ENCODE data around the gene TRPM3.

Gene TRPM3

GRCh38 chr9:70801181-70801829 is 320.1 kb downstream of the TRPM3 start:
- Histone ChIP-seq H3K9ac (no peak overlapping the region), H4K20me1 (no peaks in the 10 kb centered on the region), H3K27ac (no peak overlapping the region), H3K4me3 (no peak overlapping the region), H3K27me3 (no peaks in the 10 kb centered on the region), H3K9me3 (no peaks in the 10 kb centered on the region), H3K4me1 (no peaks in the 10 kb centered on the region), H3K36me3 (no peaks in the 10 kb centered on the region), H3K4me2 (no peak overlapping the region)
- TF ChIP-seq Cebpa-rat (IDR thresholded peaks at IDR 0.05), result no peak

GRCh38 chr9:70798018-70798417 is 323.4 kb downstream of the TRPM3 start:
- TF ChIP-seq Cebpa-rat (IDR thresholded peaks at IDR 0.05), result no peak
- H3K4me1 ChIP-seq, result no peaks in the 10 kb centered on the region
- H4K20me1 ChIP-seq, result no peaks in the 10 kb centered on the region
- H3K27ac ChIP-seq, result no peak overlapping the region
- no peaks in the 10 kb centered on the region for H3K9me3 ChIP-seq
- no peak overlapping the region for H3K4me2 ChIP-seq
- H3K36me3 ChIP-seq, result no peaks in the 10 kb centered on the region
- no peak overlapping the region for H3K4me3 ChIP-seq
- no peaks in the 10 kb centered on the region for H3K27me3 ChIP-seq
- no peak overlapping the region for H3K9ac ChIP-seq

GRCh38 chr9:70795841-70796240 is 325.6 kb downstream of the TRPM3 start:
- Histone ChIP-seq H3K27me3 (no peaks in the 10 kb centered on the region), H3K4me3 (no peak overlapping the region), H3K4me1 (no peaks in the 10 kb centered on the region), H4K20me1 (no peaks in the 10 kb centered on the region), H3K9me3 (no peaks in the 10 kb centered on the region), H3K9ac (no peak overlapping the region), H3K36me3 (no peaks in the 10 kb centered on the region), H3K4me2 (no peak overlapping the region), H3K27ac (no peak overlapping the region)
- TF ChIP-seq Cebpa-rat (IDR thresholded peaks at IDR 0.05), result no peak

- no peaks in the 10 kb centered on the region for H3K4me1 ChIP-seq
- H3K4me2 ChIP-seq, result no peak overlapping the region
- H3K4me3 ChIP-seq, result no peak overlapping the region
- no peak overlapping the region for H3K9ac ChIP-seq
- H3K27ac ChIP-seq, result no peak overlapping the region
- H4K20me1 ChIP-seq, result no peaks in the 10 kb centered on the region
- no peaks in the 10 kb centered on the region for H3K27me3 ChIP-seq
- H3K9me3 ChIP-seq, result no peaks in the 10 kb centered on the region
- no peaks in the 10 kb centered on the region for H3K36me3 ChIP-seq
- no peak for TF ChIP-seq Cebpa-rat (IDR thresholded peaks at IDR 0.05)
Measured at GRCh38 chr9:70792796-70793195, 328.6 kb downstream of the TRPM3 start.

GRCh38 chr9:70791936-70792335 is 329.5 kb downstream of the TRPM3 start:
- Histone ChIP-seq H3K4me3 (no peak overlapping the region), H3K4me2 (no peak overlapping the region), H3K27me3 (no peaks in the 10 kb centered on the region), H3K4me1 (no peaks in the 10 kb centered on the region), H4K20me1 (no peaks in the 10 kb centered on the region), H3K9ac (no peak overlapping the region), H3K9me3 (no peaks in the 10 kb centered on the region), H3K27ac (no peak overlapping the region), H3K36me3 (no peaks in the 10 kb centered on the region)
- TF ChIP-seq Cebpa-rat (IDR thresholded peaks at IDR 0.05), result no peak

- Histone ChIP-seq H3K4me1 (no peaks in the 10 kb centered on the region), H3K4me2 (no peak overlapping the region), H4K20me1 (no peaks in the 10 kb centered on the region), H3K4me3 (no peak overlapping the region), H3K27me3 (no peaks in the 10 kb centered on the region), H3K9ac (no peak overlapping the region), H3K36me3 (no peaks in the 10 kb centered on the region), H3K27ac (no peak overlapping the region), H3K9me3 (no peaks in the 10 kb centered on the region)
- TF ChIP-seq Cebpa-rat (IDR thresholded peaks at IDR 0.05), result no peak
Measured at GRCh38 chr9:70789086-70789485, 332.3 kb downstream of the TRPM3 start.

GRCh38 chr9:70784456-70784855 is 337.0 kb downstream of the TRPM3 start:
- no peaks in the 10 kb centered on the region for H3K36me3 ChIP-seq
- H3K9ac ChIP-seq, result no peak overlapping the region
- H3K27ac ChIP-seq, result no peak overlapping the region
- no peak overlapping the region for H3K4me3 ChIP-seq
- H4K20me1 ChIP-seq, result no peaks in the 10 kb centered on the region
- no peaks in the 10 kb centered on the region for H3K9me3 ChIP-seq
- H3K4me1 ChIP-seq, result no peaks in the 10 kb centered on the region
- TF ChIP-seq Cebpa-rat (IDR thresholded peaks at IDR 0.05), result no peak
- H3K27me3 ChIP-seq, result no peaks in the 10 kb centered on the region
- H3K4me2 ChIP-seq, result no peak overlapping the region

GRCh38 chr9:70778568-70778967 is 342.9 kb downstream of the TRPM3 start:
- no peaks in the 10 kb centered on the region for H3K9me3 ChIP-seq
- no peak overlapping the region for H3K4me2 ChIP-seq
- no peaks in the 10 kb centered on the region for H4K20me1 ChIP-seq
- H3K9ac ChIP-seq, result no peak overlapping the region
- no peak overlapping the region for H3K27ac ChIP-seq
- no peak for TF ChIP-seq Cebpa-rat (IDR thresholded peaks at IDR 0.05)
- no peaks in the 10 kb centered on the region for H3K36me3 ChIP-seq
- no peaks in the 10 kb centered on the region for H3K27me3 ChIP-seq
- no peak overlapping the region for H3K4me3 ChIP-seq
- H3K4me1 ChIP-seq, result no peaks in the 10 kb centered on the region

- Histone ChIP-seq H3K4me1 (no peaks in the 10 kb centered on the region), H3K9ac (no peak overlapping the region), H3K4me3 (no peak overlapping the region), H3K27me3 (no peaks in the 10 kb centered on the region), H3K9me3 (no peaks in the 10 kb centered on the region), H3K27ac (no peak overlapping the region), H3K4me2 (no peak overlapping the region), H3K36me3 (no peaks in the 10 kb centered on the region), H4K20me1 (no peaks in the 10 kb centered on the region)
- TF ChIP-seq Cebpa-rat (IDR thresholded peaks at IDR 0.05), result no peak
Measured at GRCh38 chr9:70773579-70773978, 347.8 kb downstream of the TRPM3 start.

GRCh38 chr9:70772601-70773000 is 348.8 kb downstream of the TRPM3 start:
- Histone ChIP-seq H3K9ac (no peak overlapping the region), H3K9me3 (no peaks in the 10 kb centered on the region), H3K4me2 (no peak overlapping the region), H3K4me3 (no peak overlapping the region), H3K36me3 (no peaks in the 10 kb centered on the region), H4K20me1 (no peaks in the 10 kb centered on the region), H3K27me3 (no peaks in the 10 kb centered on the region), H3K27ac (no peak overlapping the region), H3K4me1 (no peaks in the 10 kb centered on the region)
- TF ChIP-seq Cebpa-rat (IDR thresholded peaks at IDR 0.05), result no peak

GRCh38 chr9:70765946-70766345 is 355.5 kb downstream of the TRPM3 start:
- H3K4me2 ChIP-seq, result peak overlapping the region; percentile 58
- no peak overlapping the region for H3K27ac ChIP-seq
- no peaks in the 10 kb centered on the region for H3K9me3 ChIP-seq
- H3K27me3 ChIP-seq, result no peaks in the 10 kb centered on the region
- TF ChIP-seq Cebpa-rat (IDR thresholded peaks at IDR 0.05), result no peak
- no peak overlapping the region for H3K4me3 ChIP-seq
- no peaks in the 10 kb centered on the region for H3K36me3 ChIP-seq
- peaks cover 22% of the 10 kb centered on the region for H3K4me1 ChIP-seq
- no peak overlapping the region for H3K9ac ChIP-seq
- H4K20me1 ChIP-seq, result no peaks in the 10 kb centered on the region
